CD4-positive, alpha-beta T cell treated with Interleukin-6 at 100 ng/mL for 8 hours (primary cell): ENCODE measurements around the gene RBKS.

ENCODE experiments used
- DNase-seq: peaks from one replicate; pipeline ENCODE4 v3.0.0-alpha.2; 2020; ENCODE audit warnings: mixed read lengths, low spot score

Gene RBKS

DNA sequence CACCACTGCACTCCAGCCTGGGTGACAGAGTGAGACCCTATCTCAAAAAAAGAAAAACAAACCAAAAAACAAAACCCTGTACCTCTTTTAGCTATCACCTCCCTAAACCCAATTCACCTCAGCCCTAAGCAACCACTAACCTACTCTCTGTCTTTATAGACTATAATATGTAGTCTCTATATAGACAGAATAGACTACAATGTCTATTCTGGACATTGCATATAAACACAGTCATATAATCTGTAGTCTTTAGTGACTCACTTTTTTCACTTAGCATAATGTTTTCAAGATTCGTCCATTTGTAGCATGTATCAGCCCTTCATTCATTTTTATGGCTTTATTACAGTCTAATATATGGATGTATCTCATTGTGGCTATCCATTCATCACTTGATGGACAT, 155.9 kb downstream of the RBKS start:
- DNase-seq, result no peak
